NCI-H2227 (cell line): ENCODE measurements around the gene BTBD9.

Experiments used
- DNase-seq: peaks from one replicate; lab custom pipeline; 2025; ENCODE audit not compliant: unreplicated experiment; lab: John Stamatoyannopoulos, UW

Gene BTBD9

DNA sequence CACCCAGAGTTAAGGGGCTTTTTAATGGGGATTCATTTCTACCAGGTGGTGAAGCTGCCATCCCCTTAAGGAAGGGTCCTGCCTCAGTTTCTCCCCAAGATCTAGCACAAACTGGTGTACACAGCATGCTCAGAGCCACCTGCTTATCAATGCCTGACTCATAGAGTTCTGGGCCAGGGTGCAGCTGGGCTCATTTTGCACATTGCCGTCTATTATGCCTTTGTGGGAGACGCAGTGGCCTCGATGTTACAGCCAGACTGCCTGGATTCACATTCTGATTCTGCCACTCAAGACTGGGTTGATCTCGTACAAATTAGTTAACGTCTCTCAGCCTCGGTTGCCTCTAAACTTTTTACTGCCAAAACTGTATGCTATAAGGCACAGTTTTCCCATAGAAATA is 454.5 kb downstream of the BTBD9 start:
- no peak for DNase-seq

DNA sequence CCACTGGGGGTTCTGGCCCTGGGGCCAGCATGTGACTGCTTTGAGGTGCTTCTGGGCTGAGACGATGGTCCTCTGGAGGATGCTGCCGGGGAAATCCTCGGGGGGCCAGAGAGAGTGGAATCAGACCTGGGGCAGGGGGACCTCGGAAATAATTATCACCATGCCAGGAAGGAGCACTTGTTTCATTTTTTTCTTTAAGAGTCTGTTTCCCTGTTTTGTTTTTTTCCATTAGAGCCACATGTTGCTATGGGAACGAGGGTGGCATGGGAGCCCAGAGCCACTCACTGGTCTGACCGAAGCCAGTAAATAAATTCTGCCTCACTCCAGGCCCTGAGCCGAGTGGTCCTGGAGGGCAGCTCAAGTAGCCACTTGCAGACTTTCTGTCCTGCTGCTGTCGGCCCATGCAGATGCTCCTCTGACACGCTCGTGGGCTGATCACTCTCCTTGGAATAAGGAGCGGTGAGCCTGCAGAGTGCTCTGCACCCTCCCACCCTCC is 455.1 kb downstream of the BTBD9 start:
- DNase-seq: peak; percentile 44

DNA sequence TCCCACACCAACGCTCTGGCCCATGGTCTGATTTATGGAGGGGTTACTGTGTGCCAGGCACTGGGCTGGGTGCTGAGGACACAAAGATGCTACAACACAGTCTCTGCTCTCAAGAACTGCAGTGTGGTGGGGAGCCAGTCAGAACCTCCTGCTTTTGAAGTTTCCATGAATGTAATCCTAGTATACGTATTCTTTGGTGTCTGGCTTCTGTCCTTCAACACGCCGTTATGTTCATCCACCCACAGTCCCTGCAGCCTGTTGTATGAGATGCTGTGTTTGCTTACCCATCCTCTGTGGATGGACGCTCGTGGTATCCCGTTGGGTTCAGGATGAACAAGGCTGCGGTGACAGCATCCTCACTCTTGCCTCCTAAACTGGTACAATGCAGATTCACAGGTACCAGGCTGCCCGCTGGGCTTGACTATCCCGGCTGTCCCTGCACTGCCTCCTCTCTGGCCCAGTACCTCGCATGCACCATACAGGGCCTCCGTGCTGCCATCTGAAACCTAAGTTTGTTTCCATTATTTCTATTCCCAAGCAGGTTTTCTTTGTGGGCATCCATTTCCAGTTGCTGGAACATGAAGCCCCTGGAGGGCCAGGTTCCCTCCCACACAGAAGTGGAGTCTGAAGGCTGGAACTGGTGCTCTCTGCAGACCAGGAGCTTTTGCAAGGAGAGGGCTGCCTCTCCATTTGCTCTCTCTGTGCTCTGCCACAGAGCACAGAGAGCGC is 455.7 kb downstream of the BTBD9 start:
- no peak for DNase-seq

DNA sequence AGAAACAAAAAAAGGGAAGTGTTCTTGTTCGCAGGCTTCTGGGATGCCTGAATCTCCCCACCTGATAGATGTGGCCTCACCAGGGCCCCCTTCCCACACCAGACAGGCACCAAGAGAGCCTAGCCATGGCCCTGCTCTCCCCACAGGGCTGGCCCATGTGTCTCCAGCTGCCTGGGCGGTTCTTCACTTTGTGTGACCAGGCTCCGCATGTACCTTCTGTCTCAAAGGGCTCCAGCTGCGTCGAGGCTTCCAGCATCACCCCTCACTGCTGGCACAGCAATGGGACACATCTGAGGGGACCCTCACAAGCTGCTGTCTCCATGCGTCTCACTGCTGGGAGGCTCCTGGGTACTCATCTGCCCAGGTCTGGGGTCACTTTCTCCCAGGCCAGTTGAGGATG is 457.3 kb downstream of the BTBD9 start:
- no peak for DNase-seq

DNA sequence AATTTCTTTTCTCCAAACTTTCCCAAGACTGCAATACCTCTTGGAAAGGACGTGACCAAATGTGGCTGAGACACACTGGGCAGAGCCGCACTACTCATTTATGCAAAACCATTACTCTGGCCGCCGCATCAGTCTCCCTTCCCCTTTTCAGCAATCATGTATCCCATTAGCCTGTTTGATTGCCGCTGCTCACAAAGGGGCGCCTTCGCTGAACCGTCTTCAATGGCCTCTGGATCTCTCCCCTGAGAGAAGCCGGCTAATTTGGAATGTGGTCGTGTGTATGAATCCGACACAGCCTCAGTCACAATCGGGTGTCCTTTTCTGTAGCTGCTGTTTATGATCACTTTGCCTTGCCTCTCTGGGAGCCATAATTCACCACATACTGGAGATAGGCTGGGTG is 459.1 kb downstream of the BTBD9 start:
- DNase-seq: peak; percentile 31

DNA sequence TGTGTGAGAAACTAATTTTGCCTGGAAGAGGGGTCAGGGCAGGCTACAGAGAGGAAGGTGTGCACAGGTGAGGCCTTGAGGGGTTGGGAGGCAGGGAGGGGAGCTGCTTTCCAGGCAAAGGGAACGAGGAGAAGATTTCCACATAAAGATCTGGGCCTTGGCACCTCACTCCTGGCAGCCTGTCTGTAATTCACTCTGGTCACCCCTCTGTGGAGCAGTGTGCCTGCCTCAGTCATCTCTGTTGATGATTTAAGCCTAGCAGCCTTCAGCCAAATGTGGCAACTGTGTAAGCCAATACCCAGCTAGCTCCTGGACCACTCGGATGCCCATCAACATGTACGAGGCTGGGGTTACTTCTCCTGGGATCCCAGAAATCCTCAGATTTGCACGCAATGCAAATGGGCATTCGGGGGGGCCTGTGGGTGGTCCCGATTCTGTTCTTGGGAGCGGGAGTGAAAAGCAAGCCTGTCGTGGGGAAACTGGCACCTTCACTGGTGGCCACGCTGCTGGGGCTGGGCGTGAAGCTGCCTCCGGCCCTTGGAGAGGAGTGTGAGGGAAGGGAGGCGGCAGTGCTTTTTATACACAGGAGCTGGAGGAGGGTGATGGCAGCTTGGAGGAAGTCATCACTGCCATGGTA is 459.8 kb downstream of the BTBD9 start:
- no peak for DNase-seq

DNA sequence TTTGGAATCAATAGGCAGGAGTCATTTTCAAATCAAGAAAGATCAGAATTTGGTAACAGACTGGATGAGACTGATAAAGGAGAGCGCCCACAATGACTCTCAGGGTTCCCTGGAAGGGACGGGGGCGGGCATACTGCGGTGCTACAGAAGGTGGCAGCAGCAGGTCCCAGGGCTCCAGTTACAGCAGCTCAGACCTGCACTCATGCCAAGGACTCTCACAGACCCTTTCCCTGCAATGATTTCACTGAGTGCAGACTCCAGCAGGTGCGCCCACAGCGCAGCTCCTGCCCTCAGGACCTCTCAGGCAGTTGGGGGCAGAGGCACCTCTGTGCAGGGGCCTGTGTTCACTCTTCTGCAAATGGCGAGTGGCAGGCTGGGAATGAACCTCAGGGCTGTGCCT is 460.4 kb downstream of the BTBD9 start:
- DNase-seq: no peak

DNA sequence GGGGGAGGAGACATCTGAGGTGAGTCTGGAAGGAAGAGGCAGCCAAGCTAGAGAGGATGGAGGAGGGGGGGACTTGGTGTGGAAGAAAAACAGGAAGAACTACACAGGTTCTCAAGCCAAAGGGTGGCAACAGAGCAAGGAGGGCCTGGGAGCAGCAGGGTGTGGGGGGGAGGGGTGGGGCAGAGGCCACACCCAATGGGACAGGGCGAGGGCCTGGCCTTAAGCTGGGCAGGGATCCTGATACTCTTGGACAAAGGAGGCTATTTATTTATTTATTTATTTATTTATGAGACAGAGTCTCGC is 461.2 kb downstream of the BTBD9 start:
- DNase-seq: no peak

DNA sequence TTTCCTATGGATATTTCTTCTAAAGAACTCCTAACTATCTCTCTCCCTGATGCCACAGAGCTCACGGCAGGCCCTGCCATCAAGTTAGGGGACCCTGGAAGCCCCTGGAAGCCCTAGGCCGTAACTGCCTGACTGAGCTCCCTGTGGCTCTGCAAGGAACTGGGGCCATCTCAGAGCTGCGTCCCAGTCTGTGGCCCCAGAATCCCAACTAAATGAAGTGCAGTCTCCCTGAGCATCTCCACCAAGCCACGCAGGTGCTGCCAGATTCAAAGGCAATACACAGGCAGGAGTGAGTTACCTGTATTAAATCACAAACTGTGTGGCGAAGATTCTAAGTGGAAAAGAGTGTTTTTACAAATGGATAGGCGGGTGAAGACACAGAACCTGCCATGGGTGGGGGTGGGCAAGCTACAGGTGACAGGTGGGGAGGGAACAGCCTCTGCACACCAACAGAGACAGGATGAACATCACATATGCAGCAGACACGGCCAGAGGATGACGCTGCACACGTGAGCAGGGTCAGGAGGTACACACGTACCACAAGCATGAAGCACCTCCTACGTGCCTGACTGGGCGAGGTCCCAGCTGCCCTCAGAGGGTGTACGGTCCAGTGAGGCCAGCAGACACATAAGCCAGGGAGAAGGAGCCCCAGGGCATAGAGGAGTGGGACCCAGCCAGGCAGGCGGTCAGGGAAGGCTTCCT is 461.7 kb downstream of the BTBD9 start:
- no peak for DNase-seq

DNA sequence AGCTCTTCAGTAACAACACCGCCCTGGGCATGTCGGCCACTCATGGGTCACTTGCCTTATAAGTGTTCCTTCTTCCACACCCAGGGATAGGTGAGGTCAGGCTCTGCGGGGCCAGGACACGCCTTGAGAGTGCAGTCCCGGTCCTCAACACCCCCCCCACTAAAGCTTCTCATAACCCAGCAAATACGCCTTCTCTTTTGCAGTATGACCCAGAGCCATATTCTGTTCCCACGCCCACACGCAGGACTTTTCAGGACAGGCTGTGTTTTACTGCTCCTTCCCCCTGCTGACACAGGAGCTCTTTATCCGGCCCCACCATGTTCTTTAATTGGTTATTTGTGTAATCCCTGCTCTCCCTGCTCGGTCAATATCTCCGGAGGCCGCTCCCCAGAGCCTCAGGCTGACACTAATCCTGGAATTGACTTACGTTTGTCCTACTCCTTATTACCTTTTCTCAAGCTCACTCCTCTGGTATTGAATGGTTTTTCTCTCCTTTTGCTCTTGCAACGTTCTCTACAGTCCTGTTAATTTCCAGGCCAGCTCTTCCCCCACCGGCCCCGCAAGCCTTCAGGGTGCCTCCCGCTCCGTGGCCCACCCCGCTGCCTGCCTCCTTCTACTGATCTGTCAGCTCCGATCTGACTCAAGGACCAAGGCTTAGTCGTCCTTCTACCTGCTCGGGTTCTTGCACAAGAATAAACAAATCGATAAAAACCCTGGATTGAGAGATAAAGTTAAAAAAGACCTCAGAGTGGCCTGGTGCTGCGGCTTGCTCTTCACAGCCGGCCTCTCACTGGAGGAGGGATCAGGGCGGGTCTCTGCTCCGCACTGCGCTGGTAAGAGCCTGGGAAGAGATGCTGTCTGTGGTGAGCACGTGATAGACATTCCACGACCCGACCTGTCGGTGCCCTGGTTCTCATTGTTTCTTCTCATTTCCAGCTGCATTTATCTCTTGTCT is 462.7 kb downstream of the BTBD9 start:
- DNase-seq: peak; percentile 66

DNA sequence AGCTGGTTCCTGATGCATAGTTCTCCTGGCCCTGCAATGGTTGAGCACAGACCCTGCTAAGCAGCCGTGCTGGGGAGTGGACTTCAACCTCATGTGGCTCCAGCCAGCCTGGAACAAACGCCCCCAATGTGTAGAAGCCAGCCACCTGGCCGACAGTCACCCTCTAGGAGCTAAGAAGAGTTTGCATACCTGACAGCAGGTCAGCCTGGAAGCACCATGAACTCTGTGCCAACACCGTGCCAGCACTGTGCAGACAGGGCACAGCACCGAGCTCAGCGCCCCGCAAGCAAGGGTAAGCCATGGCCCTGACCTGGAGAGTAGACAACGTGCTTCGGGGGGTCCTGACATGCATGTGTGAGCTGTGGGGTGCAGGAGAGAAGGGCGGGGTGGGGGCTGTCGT is 463.9 kb downstream of the BTBD9 start:
- no peak for DNase-seq

DNA sequence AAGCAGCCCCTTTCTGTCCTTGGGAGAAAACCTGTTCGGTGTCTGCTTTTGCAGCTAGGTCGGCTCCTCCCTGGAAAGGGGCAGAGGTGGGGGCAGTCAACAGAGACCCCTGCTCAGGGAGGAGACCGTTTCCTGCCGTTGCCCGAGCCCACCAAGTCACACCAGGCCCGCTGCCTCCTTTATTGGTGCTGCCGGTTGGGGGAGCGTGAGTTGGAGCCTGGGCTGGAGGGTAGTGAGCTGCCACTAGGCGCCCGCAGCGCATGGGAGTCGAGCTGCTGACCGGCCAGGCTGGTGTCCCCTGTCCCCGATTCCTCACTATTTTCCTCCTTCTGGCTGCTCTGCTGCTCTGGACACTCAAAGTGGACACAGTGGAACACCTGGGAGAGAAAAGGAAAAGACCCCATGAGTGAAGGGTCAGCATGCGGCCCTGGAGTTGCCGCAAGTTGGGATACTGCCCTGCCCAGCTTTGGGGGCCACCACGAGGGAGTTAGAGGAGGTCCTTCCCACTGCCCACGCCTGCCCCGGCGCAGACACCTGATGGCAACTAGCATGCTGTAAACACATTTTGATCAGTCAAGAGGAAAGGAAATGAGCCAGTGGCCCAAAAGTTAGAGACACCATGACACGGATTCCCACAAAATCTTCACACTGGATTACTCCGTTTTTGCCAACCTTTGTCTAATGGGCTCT is 464.8 kb downstream of the BTBD9 start:
- DNase-seq: no peak

DNA sequence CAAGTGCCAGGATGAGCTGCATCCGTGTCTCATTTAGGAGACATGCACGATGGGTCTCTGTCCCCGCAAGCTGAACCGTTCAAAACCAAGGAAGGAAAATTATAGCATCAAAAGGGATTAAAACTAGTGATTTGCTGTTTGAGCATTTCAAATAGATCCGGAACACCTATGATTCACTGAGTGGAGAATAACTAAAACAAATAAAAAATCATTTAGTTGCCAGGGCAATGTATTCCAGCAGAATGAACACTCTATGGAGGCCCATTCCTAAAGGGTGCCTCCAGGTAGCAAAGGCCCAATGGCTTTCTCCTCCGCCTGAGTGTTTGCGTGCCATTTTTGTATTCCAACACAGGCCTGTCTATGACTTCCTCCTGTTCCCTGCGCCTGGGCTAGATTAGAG is 465.4 kb downstream of the BTBD9 start:
- no peak for DNase-seq

DNA sequence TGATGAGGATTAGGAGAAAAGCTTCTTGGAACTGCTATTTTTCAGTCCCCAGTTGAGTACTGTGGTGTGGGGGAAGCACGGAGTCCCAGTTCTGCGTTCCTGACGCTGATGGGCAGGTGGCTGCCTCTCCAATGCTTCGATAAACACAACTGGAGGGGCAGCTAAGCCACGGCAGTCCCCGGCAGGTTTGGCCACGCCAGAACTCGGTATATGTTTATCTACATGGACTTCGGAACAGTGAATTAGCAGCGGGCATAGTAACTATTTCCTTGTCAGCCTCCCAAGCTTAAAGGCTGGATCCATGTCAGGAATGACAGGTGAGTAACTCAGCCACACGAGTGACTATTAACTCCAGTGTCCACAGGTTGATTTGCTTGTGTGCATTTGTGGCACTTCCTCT is 465.8 kb downstream of the BTBD9 start:
- no peak for DNase-seq

DNA sequence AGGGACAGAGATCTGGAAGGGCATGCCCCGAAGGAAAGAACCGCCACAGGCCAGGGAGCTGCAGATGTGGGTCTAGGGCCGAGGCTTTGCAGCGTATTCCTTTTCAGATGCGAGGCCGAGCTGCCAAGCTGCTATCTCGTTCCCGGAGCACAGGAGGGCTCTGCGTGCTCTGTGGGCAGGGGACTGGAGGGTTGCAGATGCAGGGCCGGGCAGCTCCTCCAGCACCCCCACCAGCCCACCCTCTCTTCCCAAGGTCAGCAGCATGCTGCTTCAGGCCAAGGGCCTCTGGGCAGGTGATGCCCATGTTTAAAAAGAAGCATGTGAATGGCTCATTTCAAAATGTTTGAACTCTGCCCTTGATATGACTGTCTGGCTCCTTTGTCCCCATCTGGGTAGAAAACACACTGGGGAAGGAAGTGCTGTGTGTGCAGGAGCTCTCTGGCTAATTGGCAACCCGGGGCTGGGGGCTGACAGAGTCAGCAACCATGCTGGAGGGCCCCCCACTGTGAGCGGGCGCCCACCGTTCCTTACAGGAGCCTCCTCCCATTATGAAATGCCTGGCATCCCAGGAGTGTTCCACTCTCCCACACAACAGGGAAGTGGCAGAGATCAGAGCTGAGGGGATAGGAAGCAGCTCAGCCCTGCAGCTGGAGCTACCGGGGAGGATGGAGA is 466.9 kb downstream of the BTBD9 start:
- peak; percentile 7 for DNase-seq

DNA sequence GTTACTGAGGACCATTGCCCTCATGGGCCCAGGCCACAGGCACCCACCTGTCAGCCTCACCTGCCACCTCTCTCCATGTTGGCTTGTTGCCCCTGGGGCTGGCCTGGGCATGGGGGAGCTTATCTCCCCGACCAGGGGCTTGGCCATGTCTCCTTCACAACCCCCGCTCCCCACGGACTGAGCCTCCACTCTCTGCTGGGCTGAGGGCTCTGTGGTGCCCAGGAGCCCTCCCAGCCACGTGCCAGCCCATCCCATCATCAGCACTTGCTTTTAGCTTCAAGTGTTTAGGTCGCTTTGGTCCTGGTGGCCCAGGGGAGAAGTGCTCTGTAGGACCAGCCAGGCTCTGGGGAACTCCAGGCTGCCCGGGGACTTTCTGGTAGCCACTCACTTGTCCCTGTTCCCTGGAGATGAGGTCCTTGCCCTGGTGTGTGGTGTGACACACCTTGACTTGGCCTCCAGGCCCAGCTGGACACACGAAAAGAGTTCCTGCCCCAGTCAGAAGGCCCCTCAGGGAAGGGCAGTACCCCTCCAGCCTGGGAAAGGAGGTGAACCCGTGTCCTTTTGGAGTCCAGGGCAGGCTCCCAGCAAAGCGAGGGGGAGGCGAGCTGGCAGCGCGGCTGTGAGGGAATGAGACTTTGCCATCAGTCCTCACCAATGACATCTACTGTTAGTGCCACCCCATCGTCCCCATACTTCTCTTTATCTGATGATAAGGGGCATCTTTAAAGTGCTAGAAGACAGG is 467.6 kb downstream of the BTBD9 start:
- no peak for DNase-seq

DNA sequence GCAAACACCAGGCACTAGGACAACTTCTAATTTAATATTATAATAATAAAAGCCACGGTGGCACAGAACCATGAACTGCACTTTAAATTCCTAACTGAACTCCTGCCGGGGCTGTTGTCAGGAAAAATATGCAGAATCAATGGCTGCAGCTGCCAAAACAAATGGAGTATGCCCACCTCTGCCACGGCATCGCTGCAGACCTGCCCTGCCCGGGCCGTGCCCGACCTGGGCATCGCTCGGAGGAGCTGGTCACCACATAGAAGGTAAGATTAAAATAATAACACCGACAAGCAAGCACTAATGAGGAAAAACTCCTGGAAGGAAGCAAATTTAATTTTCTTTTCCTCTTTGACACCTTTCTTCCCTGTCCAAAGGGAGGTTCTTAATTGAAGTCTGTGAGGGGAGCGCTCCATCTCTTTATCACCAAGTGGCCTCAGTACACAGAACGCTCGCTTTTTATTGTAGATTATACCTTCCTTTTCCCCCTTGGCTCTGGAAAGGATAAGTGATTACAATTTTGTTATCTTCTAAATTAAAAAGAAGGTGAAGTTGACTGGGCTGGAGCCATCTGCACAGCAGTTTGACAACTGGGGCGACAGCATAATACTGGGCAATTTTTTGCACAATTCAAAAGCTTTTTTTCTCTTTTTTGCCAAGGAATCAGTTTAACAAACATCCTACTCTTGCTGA is 468.9 kb downstream of the BTBD9 start:
- peak; percentile 19 for DNase-seq

DNA sequence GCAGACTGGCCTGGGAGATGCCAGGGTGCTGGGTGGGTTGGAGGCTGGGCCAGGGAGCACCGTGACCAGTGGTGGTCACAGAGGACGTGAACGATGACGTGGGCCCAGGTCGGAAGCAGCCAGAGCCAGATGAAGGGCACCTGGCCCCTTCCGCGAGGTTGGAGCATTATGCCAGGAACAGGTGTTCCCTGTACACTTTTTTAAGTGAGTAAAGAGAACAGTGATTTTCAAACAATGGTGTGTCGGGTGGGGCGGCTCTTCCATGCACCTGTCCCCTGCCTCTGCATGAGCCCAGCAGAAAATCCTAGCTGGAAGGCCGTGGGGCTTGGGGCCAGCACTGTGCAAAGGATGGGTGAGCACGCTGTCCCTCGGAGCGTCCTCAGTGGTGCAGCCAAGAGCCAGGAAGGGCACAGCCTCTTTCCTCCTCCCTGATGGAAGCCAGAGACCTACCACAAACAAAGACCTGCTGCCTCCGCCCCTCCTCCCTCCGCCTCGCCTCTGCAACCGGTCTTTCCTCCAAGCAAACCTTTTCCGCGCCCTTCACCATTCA is 469.7 kb downstream of the BTBD9 start:
- peak; percentile 27 for DNase-seq
